HG02588 (cell line): ENCODE measurements around the gene YJU2.
"Not testable (repeated sequence)": the region's sequence is repeated elsewhere in the genome, so short reads cannot be mapped to it uniquely, and the experiment has no call there.

Experiments used
- ATAC-seq: cut with Tn5 transposase; IDR thresholded peaks from one replicate; pipeline ENCODE4 v1.9.1; 2021; ENCODE audit warnings: mild to moderate bottlenecking, moderate library complexity; ENCODE audit not compliant: unreplicated experiment

The YJU2 gene

DNA sequence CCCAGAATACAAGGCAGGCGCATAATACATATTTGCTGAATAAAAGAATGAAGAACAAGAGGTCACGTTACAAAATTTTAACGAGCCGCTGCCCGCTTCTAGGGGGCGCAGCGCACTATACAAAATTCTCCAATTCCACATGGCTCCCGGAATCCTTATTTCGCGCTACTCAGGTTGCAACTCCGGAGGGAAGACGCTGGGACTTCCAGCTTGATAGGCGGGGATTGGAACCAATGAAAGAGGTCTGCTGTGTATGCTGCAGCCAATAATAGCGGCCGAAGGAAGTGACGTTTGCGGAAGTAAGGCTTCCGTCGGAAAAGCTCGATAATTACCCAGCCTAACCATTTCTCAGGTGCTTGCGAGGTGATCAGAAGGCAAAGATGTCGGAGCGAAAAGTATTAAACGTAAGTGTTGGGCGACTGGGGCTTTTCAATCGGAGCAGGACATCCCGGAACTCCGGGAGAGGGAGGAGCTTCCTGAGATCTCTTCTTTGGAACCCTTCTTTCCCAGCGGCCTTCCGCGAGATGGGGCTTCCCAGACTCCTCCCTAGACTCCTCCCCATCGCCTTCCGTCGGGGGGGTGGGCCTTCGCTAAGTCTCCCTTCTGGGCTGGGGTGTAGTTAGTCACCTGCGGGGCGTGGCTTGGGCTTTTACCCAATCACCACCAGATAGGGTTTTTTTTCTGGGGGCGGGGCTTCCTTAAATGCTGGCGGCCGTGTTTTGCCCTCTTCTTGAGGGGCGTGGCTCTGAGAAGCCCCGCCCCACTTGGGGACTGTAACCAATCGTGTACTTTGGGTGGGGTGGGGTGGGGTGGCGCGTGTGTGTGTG is at the start of gene YJU2:
Gene YJU2, plus strand, starts transcription at position 314 of the 827 bp plus-strand sequence. Its CDS starts 67 bp downstream, at position 381.
- peak; percentile 81 for ATAC-seq

DNA sequence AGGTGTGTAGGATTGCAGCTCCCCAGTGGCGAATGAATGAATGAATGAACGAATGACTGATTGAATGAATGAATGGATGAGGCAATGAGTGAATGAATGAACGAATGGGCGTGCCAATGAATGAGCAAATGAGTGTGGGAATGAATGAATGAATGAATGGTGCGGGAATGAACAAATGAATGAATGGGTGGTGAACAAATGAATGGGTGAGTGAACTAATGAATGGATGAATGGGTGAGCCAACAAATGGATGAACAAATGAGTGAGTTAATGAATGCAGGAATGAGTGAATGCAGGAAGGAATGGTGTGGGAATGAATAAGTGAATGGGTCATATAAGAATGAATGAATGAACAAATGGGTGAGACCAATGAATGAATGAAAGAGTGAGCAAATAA is 49.7 kb upstream of the YJU2 start:
- no peak for ATAC-seq

DNA sequence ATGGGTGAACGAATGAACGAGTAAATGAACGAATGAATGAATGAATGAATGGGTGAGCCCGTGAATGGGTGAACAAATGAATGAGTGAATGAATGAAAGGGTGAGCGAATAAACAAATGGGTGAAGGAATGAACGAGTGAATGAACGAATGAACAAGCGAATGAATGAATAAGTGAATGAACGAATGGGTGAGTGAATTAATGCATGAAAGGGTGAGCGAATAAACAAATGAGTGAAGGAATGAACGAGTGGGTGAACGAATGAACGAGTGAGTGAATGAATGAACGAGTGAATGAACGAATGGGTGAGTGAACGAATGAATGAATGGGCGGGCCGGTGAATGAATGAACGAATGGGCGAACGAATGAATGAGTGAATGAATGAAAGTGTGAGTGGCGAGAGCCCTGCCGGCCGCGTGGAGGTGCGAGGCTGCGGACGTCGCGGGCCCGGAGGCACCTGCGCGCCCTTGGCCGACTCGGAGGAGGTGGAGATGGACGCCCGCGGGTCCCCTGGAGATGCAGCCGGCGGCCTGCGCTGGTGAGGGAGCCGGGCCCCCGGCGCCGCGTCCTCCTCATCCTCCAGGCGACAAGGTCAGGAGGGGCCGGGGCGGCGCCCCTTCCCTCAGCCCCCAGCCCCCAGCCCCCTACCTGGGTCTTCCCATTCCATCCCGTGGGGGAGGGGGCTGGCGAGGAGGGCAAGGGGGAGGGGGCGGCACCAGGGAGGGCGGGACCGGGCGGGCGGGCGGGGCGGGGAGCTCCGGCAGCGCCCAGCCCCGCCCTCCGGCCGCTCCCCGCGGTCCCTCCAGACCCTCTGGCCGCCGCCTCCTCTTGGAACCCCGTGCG is 49.0 kb upstream of the YJU2 start:
- no peak for ATAC-seq

DNA sequence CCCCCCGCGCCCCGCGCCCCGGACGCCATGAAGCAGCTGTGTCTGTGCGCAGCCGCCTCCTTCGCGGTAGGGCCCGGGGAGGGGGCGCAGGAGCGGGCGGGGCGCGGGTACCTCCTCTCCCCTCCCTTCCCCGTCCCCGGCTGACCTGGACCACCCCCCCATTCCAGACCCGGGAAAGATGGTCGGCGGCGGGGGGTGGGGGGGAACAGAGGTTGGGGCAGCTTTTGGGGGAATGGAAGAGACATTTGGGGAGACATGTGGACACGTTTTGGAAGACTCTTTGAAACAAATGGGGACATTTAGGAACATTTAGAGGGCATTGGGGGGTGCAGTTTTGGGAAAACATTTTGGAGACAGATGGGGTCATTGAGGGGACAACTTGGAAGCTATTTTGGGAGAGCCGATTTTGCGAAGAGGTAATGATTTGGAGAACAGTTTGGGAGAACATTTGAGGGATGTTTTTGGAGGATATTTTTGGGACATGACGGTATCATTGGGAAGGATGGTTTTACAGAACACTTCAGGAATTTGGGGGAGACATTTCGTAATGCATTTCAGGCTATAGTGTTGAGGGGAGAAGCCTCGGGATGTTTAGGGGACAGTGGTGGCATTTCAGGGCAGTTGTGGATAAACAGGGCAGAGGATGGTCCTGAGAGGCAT is 48.3 kb upstream of the YJU2 start:
- ATAC-seq = no peak

DNA sequence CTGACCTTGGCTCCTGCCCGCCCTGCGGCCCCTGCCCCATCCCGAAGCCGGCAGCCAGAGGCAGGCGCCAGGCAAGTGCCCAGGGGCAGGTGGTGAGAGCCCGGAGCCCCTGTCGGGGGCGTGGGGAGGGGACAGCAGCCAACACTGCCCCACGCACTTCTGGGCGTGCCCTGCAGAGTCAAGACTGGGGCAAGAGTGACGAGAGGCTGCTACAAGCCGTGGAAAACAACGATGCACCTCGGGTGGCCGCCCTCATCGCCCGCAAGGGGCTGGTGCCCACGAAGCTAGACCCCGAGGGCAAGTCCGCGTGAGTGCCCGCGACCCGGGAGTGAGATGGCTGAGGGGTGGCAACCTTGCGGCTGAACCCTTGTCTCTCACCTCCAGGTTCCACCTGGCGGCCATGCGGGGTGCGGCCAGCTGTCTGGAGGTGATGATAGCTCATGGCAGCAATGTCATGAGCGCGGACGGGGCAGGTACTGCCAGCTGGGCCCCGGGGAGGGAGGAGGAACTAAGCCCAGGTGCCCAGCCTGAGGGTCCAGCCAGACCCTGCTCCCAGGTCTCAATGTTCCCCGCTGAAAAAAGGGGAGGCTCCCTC is 47.1 kb upstream of the YJU2 start:
- ATAC-seq = no peak

DNA sequence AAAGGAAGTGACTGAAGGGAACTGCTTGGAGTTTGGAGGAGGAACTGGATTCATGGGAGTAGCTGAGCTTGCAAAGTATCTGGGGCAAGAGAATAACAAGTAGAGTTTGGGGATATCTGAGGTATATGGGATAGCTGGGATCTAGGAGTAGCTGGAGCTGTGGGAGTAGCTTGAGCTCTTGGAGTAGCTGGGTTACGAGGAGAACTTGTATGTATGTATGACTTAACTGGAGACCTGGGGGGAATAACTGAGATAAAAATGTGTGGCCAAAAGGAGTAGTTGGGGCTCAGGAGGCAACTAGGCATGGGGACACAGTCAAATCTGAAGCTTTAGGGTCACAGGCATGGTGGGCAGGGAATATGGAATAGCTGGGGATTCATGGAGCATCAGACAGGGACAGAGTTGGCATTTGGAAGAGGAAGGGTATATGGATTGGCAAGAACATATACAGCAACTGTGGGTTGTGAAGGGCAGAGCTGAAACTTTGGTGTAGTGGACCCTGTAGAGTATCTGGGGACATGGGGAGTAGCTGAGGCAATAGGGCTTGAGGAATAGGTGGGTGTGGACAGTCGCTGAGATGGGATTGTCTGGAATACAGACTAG is 45.8 kb upstream of the YJU2 start:
- no peak for ATAC-seq

DNA sequence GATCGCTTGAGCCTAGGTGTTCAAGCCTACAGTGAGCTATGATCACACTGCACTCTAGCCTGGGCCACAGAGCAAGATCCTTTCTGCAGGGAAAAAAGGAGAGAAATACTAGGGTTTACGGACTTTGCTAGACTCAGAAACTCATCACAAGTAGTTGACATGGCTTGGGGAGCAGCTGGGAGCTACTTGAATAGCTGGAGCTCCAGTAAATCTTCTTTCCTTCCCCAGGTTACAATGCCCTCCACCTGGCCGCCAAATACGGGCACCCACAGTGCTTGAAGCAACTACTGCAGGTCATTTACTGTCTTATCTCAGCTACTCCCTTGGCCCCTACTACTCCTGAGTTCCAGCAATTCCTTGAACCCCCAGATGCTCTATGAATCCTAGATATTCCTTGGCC is 45.1 kb upstream of the YJU2 start:
- no peak for ATAC-seq

DNA sequence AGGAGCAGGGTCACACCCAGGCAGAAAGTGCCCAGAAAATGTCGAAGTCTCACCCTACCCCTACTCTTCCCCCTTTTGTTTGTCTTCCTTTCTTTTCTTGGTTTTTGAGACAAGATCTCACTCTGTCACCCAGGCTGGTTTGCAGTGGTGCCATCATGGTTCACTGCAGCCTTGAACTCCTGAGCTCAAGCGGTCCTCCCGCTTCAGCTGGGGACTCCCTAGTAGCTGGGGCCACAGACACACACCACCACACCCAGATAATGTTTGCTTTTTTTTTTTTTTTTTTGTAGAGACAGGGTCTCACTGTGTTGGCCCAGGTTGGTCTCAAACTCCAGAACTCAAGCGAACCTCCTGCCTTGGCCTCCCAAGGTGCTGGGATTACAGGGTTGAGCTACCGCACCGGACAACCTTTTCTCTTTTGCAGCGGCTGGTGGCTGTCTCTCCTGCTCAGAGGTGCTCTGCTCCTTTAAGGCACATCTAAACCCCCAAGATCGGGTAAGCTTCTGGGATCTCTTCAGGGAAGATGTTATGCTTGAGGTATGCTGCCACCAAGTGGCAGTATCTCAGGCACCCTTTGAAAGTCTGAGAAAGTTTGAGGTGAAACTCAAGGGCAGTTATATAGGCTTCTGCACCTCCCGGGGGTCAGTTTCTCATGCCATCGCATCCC is 39.9 kb upstream of the YJU2 start:
- ATAC-seq = no peak

DNA sequence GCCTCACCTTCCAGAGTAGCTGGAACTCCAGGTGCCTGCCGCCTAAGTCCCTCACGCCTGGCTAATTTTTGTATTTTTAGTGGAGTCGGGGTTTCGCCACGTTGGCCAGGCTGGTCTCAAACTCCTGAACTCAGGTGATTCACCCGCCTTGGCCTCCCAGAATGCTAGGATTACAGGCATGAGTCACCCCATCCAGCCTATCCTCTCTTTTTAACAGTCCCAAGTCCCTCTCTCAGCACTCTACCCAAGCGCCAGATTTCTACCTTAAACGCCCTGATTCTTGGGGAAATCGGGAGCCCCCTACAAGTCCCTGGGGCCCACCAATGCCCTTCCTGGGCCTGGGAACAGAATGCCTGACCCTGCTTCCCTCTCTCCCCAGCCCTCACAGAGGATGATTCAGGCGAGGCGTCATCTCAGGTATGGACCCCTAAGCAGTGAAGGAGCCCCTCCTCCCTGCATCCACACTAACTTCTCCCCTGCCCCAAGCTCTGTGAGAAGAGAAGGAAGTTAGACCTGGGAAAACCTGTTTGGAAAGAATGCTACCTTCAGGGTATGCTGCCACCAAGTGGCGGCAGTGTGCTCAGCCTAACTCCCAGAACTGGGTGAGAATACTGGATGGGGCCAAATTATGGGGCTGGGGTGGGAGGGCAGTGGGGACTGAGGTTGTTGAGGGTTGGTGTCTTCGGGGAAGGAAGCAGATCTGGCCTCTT is 38.3 kb upstream of the YJU2 start:
- ATAC-seq = no peak

DNA sequence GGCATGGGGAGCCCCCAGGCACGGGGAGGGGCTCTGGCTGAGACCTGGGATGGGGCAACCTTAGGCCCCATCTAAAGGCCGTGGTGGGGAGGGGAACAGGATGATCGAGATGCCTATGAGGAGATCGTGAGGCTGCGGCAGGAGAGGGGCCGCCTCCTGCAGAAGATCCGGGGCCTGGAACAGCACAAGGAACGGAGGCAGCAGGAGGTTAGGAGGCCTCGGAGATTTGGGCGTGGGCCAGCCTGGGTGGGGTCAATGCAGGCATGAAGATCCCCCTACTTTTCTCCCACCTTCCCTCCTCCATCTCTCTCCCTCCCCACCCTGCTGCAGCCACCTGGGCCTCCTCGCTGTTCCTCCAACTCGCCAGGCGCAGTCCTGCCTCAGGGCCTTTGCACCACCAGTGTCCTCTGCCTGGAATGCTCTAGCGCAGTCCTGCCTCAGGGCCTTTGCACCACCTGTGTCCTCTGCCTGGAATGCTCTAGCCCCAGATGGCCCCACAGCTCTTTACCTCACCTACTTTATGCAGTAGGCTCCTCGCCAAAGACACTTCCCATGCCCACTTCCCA is 36.6 kb upstream of the YJU2 start:
- no peak for ATAC-seq

DNA sequence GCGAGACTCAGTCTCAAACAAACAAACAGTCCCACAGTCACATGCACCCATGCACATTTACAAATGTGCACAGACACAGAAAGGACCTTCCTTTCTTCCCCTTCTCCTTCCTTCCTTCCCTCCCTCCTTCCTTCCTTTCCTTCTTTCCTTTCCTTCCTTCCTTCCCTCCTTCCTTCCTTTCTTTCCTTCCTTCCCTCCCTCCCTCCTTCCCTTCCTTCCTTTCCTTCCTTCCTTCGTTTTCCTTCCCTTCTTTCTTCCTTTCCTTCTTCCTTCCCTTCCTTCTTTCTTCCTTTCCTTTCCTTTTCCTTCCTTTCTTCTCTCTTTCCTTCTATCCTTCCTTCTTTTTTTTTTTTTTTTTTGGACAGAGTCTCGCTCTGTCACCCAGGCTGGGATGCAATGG is 33.8 kb upstream of the YJU2 start:
- ATAC-seq = no peak

DNA sequence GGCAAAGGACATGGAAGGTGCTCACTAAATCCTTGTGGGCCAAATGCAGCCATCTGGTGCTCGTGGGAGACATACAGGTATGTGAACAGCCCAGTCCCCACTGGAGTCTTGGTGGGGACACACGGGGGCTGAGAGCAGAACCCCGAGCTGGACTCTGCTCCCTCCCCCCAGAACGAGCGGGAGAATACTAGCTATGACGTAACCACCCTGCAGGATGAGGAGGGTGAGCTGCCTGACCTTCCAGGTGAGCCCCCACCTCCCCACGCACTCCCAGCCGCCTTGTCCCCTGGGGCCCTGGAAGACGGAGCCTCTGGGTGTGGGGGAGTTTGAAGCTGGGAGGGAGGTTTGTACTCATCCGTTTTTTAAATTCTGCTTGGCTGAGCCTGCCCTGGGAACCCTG is 31.1 kb upstream of the YJU2 start:
- no peak for ATAC-seq

DNA sequence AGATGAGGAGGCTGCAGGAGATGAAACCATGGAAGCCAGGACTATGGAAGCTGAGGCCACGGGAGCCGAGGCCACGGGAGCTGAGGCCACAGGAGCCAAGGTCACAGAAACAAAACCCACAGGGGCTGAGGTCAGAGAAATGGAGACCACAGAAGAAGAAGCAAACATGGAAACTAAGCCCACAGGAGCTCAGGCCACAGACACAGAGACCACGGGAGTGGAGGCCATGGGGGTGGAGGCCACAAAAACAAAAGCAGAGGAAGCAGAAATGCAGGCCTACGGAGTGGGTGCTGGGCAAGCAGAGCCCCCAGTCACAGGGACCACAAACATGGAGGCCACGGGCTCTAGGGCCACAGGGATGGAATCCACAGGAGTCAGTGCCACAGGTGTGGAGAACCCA is 30.0 kb upstream of the YJU2 start:
- ATAC-seq = no peak

DNA sequence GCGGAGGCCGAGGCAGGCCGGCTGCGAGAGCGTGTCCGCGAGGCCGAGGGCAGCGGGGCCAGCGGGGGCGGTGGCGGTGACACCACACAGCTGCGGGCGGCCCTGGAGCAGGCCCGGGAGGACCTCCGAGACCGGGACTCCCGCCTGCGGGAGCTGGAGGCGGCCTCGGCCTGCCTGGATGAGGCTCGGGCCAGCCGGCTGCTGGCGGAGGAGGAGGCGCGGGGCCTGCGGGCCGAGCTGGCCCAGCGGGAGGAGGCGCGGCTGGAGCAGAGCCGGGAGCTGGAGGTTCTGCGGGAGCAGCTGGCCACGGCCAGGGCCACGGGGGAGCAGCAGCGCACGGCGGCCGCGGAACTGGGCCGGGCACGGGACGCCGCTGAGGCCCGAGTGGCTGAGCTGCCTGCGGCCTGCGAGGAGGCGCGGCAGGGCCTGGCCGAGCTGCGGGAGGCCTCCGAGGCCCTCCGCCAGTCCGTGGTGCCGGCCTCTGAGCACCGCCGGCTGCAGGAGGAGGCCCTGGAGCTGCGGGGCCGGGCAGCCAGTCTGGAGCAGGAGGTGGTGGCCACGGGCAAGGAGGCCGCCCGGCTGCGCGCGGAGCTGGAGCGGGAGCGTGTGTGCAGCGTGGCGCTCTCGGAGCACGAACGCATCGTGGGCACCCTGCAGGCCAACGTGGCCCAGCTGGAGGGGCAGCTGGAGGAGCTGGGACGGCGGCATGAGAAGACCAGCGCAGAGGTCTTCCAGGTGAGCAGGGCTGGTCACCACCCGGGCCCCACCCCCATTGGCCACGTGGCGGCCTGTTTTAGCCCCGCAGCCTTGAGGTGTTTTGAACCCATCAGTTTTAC is 29.2 kb upstream of the YJU2 start:
- no peak for ATAC-seq

DNA sequence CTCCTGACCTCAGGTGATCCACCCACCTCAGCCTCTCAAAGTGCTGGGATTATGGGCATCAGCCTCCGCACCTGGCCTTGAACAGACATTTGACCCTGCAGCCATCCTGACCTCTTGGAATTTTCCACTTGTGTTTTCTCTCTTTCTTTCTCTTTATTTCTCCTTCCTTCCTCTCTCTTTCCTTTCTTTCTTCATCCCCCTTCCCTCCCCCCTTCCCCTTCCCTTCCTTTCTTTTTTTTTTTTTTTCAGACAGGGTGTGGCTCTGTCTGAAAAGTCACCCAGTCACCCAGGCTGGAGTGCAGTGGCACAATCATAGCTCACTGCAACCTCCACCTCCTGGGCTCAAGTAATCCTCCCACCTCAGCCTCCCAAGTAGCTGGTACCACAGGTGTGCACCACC is 28.4 kb upstream of the YJU2 start:
- not testable (repeated sequence) for ATAC-seq

DNA sequence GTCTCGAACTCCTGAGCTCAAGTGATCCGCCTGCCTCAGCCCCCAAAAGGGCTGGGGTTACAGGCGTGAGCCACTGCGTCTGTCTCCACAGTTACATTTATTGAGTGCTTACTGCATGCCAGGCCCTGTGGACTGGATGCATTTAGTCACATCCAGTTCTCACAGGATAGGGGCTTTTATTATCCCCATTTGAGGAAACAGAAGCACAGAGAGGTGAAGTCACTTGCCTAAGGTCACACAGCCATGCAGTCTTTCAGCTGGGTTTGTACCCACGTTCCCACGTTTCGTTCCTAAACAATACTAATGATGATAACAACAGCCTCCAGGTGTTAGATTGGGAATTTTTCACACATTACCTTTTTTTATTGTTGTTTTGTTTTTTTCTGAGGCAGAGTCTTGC is 26.7 kb upstream of the YJU2 start:
- ATAC-seq = no peak

DNA sequence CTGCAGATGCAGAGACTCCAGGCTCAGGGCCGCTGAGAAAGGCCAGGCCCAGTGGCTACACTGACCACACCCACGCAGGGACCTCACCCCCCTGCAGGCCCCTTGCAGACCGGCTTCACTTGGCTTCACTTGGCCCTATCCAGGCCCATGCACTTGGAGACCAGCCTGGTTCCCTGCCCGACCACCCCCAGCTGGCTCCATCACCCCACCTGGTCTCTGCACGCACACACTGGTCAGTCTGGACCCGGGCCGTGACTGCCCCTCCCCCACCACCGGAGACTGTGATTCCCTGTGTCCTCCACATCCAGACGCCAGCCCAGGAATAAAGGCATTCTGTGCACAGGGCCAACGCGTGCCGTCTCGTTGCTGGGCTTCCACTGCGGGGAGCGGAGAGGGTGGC is 22.4 kb upstream of the YJU2 start:
- no peak for ATAC-seq

DNA sequence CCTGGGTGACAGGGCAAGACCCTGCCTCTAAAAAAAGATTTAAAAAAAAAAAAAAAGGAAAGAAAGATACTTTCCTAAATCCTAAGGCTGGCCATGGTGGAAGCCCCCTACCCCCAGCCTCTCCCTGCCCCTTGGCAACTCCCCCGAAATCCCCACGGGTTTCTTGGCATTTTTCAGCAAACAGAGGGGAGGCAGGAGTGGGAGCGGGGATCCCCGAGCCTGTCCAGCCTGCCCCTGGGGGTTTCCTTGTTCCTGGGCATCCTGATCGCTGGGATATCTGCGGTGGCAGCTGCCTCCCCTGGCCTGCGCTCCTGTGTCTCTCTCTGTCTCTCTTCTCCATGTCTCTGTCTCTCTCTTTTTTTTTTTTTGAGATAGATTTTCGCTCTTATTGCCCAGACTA is 21.0 kb upstream of the YJU2 start:
- ATAC-seq = no peak
